PC-3 (cell line): ENCODE results near the gene PVALEF. TPM values are rescaled to one million over a fixed set of nuclear protein-coding genes. Genes with fewer than 3 reads are reported as not detected.

ENCODE experiments used
- ATAC-seq: fragments of 200-7000 bp; cut with Tn5 transposase; 2 replicates; pipeline ENCODE4 v1.9.1; 2020; ENCODE audit warnings: mild to moderate bottlenecking, moderate library complexity
- BruUV-seq: library from RNA; stranded (reverse); fragments of 400-500 nt; replicated peaks from 2 replicates; lab custom pipeline; 2021; lab: Mats Ljungman, UMichigan
- CTCF ChIA-PET: fragments of 300-600 bp; sonication (Branson Sonifier 250); formaldehyde crosslinking; loops from one replicate; lab custom pipeline; 2022; ENCODE audit warnings: antibody characterized with exemption; lab: Charles Lee
- POLR2A ChIA-PET: fragments of 300-600 bp; sonication (Branson Sonifier 250); formaldehyde crosslinking; loops from one replicate; lab custom pipeline; 2022; ENCODE audit warnings: antibody characterized with exemption; ENCODE audit not compliant: unreplicated experiment; lab: Charles Lee
- DNase-seq: peaks from one replicate; pipeline ENCODE4 v3.0.0-alpha.2; 2015
- H2AFZ ChIP-seq: fragments of 300-600 bp; sonication (generic); 2 replicates; pipeline ENCODE4 v1.6.0; 2016; ENCODE audit warnings: antibody characterized with exemption, low read length
- H3F3A ChIP-seq: fragments of 300-600 bp; sonication (generic); one replicate; pipeline ENCODE4 v1.6.0; 2017; ENCODE audit warnings: antibody characterized with exemption, low read length, control low read depth, mild to moderate bottlenecking; ENCODE audit not compliant: unreplicated experiment
- H3K27ac ChIP-seq: fragments of 300-600 bp; sonication (generic); 2 replicates; pipeline ENCODE4 v1.5.1; 2016; ENCODE audit warnings: mild to moderate bottlenecking, low read length
- H3K27me3 ChIP-seq: fragments of 300-600 bp; sonication (generic); 2 replicates; pipeline ENCODE4 v1.6.1; 2016; ENCODE audit warnings: low read length, mixed read lengths
- H3K36me3 ChIP-seq: fragments of 300-600 bp; sonication (generic); 2 replicates; pipeline ENCODE4 v1.6.1; 2016; ENCODE audit warnings: low read depth, mixed run types, low read length, mixed read lengths
- H3K4me1 ChIP-seq: fragments of 300-600 bp; sonication (generic); 2 replicates; pipeline ENCODE4 v1.5.1; 2016; ENCODE audit warnings: low read length; ENCODE audit not compliant: insufficient read depth
- H3K4me2 ChIP-seq: fragments of 300-600 bp; sonication (generic); 2 replicates; pipeline ENCODE4 v1.6.0; 2016; ENCODE audit warnings: low read length
- H3K4me3 ChIP-seq: fragments of 300-600 bp; sonication (generic); 2 replicates; pipeline ENCODE4 v1.5.1; 2016; ENCODE audit warnings: mild to moderate bottlenecking, low read length, mixed read lengths
- H3K79me2 ChIP-seq: fragments of 300-600 bp; sonication (generic); 2 replicates; pipeline ENCODE4 v1.6.1; 2017; ENCODE audit warnings: low read length, mixed read lengths
- H3K9ac ChIP-seq: fragments of 300-600 bp; sonication (generic); 2 replicates; pipeline ENCODE4 v1.6.0; 2016; ENCODE audit warnings: mild to moderate bottlenecking, low read length
- H3K9me2 ChIP-seq: fragments of 300-600 bp; sonication (generic); replicated peaks from 2 replicates; pipeline ENCODE4 v1.6.1; 2016; ENCODE audit warnings: mixed run types, low read length, mixed read lengths
- H3K9me3 ChIP-seq: fragments of 300-600 bp; sonication (generic); 2 replicates; pipeline ENCODE4 v1.6.1; 2016; ENCODE audit warnings: low read length, mixed read lengths
- H4K20me1 ChIP-seq: fragments of 300-600 bp; sonication (generic); 2 replicates; pipeline ENCODE4 v1.6.1; 2016; ENCODE audit warnings: low read length, mixed read lengths
- CTCF ChIP-seq: fragments of 300-600 bp; sonication (generic); conservative IDR thresholded peaks from 2 replicates; pipeline ENCODE4 v1.5.1; 2017; ENCODE audit warnings: antibody characterized with exemption, low read depth, mild to moderate bottlenecking, low read length
- EZH2 ChIP-seq: fragments of 300-600 bp; sonication (generic); IDR thresholded peaks from one replicate; pipeline ENCODE4 v1.6.1; 2017; ENCODE audit warnings: antibody characterized with exemption, mild to moderate bottlenecking, low read length; ENCODE audit not compliant: unreplicated experiment
- EZH2phosphoT487 ChIP-seq: fragments of 300-600 bp; sonication (generic); IDR thresholded peaks from 2 replicates; pipeline ENCODE4 v1.6.1; 2018; ENCODE audit warnings: mild to moderate bottlenecking, antibody characterized with exemption, low read length, borderline replicate concordance
- intact Hi-C: fragments of 100-400 bp; cut with micrococcal nuclease; formaldehyde crosslinking; loops from 2 replicates; pipeline ENCODE4 v1.9.0; 2023
- total RNA-seq: library from RNA; depleted of rRNA; stranded (reverse); fragments of >200 nt; gene quantifications from 2 replicates; pipeline ENCODE4 v1.2.3, GENCODE V29; 2014

PVALEF gene
- total RNA-seq, 1 experiment from 2014 or later: not detected

GRCh38 chr17:81192386-81193050 lies 27.2 kb downstream of the PVALEF start:
- CTCF ChIA-PET: no interaction called here
- POLR2A ChIA-PET: interaction anchor here (0.6 kb wide), 1 partner anchor 32 kb away, joined by 8 read pairs; no protein-coding TSS in a partner anchor

GRCh38 chr17:81193051-81193410 lies 27.7 kb downstream of the PVALEF start:
- H3K4me3 ChIP-seq: no peak overlapping the region
- no peaks in the 10 kb centered on the region for H4K20me1 ChIP-seq
- no peak overlapping the region for H2AFZ ChIP-seq
- BruUV-seq: no TSS peak
- H3K9me2 ChIP-seq: no peaks in the 10 kb centered on the region
- H3K27me3 ChIP-seq: no peaks in the 10 kb centered on the region
- intact Hi-C loops: no loop called here
- no peak for DNase-seq
- no peaks in the 10 kb centered on the region for H3F3A ChIP-seq
- no peak for ATAC-seq
- TF ChIP-seq EZH2phosphoT487 (no peak), EZH2 (no peak), CTCF (no peak)
- H3K9ac ChIP-seq: no peak overlapping the region
- H3K27ac ChIP-seq: no peak overlapping the region
- H3K9me3 ChIP-seq: no peaks in the 10 kb centered on the region
- H3K4me1 ChIP-seq: no peaks in the 10 kb centered on the region
- POLR2A ChIA-PET: interaction anchor here (0.6 kb wide), 1 partner anchor 32 kb away, joined by 8 read pairs; no protein-coding TSS in a partner anchor
- CTCF ChIA-PET: no interaction called here
- no peaks in the 10 kb centered on the region; the same call in 1 of the 2 replicates for H3K36me3 ChIP-seq
- H3K4me2 ChIP-seq: no peak overlapping the region
- no peaks in the 10 kb centered on the region for H3K79me2 ChIP-seq

More at GRCh38 chr17:81192386-81193050, 27.2 kb downstream of the PVALEF start:
- no peaks in the 10 kb centered on the region for H3F3A ChIP-seq
- H3K36me3 ChIP-seq: no peaks in the 10 kb centered on the region; the same call in 1 of the 2 replicates
- H3K9me2 ChIP-seq: no peaks in the 10 kb centered on the region
- DNase-seq: no peak
- no peaks in the 10 kb centered on the region for H3K27me3 ChIP-seq
- no peak for ATAC-seq
- H4K20me1 ChIP-seq: no peaks in the 10 kb centered on the region
- TF ChIP-seq CTCF (no peak), EZH2 (no peak), EZH2phosphoT487 (no peak)
- no peaks in the 10 kb centered on the region for H3K9me3 ChIP-seq
- H3K9ac ChIP-seq: no peak overlapping the region
- H3K27ac ChIP-seq: no peak overlapping the region
- H3K4me3 ChIP-seq: no peak overlapping the region
- intact Hi-C loops: no loop called here
- H2AFZ ChIP-seq: no peak overlapping the region
- H3K4me2 ChIP-seq: no peak overlapping the region
- BruUV-seq: no TSS peak
- no peaks in the 10 kb centered on the region for H3K4me1 ChIP-seq
- no peaks in the 10 kb centered on the region for H3K79me2 ChIP-seq

- H3K27me3 ChIP-seq: no peaks in the 10 kb centered on the region
- no peak overlapping the region for H3K9ac ChIP-seq
- H3K27ac ChIP-seq: no peak overlapping the region
- H3K79me2 ChIP-seq: no peaks in the 10 kb centered on the region
- no peaks in the 10 kb centered on the region for H3K9me2 ChIP-seq
- H2AFZ ChIP-seq: no peak overlapping the region
- H3F3A ChIP-seq: no peaks in the 10 kb centered on the region
- H3K4me2 ChIP-seq: no peak overlapping the region
- intact Hi-C loops: no loop called here
- POLR2A ChIA-PET: interaction anchor here (0.6 kb wide), 1 partner anchor 31 kb away, joined by 8 read pairs; no protein-coding TSS in a partner anchor
- ATAC-seq: no peak
- no peaks in the 10 kb centered on the region; the same call in 1 of the 2 replicates for H3K36me3 ChIP-seq
- no peak for TF ChIP-seq EZH2phosphoT487
- TF ChIP-seq EZH2: no peak
- TF ChIP-seq CTCF: no peak
- DNase-seq: no peak
- H4K20me1 ChIP-seq: no peaks in the 10 kb centered on the region
- no TSS peak for BruUV-seq
- H3K4me3 ChIP-seq: no peak overlapping the region
- CTCF ChIA-PET: no interaction called here
- no peaks in the 10 kb centered on the region for H3K9me3 ChIP-seq
- no peaks in the 10 kb centered on the region for H3K4me1 ChIP-seq
Observed at GRCh38 chr17:81193470-81194224, 28.3 kb downstream of the PVALEF start.
